DOHH2 (cell line): Measurements from ENCODE around the gene CENPVL1.

ENCODE experiments used
- H3F3A ChIP-seq: fragments of 200-600 bp; sonication (generic), shearing (Covaris generic); 2 replicates; pipeline ENCODE4 v1.6.0; 2016; ENCODE audit warnings: antibody characterized with exemption, mild to moderate bottlenecking; ENCODE audit not compliant: control insufficient read depth, insufficient read depth
- H3K27ac ChIP-seq: fragments of 200-600 bp; sonication (generic); 2 replicates; pipeline ENCODE4 v1.5.1; 2014; ENCODE audit warnings: low read depth, mild to moderate bottlenecking, low read length, moderate library complexity
- H3K27me3 ChIP-seq: fragments of 200-600 bp; sonication (generic); 2 replicates; pipeline ENCODE4 v1.6.1; 2014; ENCODE audit warnings: mild to moderate bottlenecking, low read length, mixed read lengths; ENCODE audit not compliant: control insufficient read depth
- H3K36me3 ChIP-seq: fragments of 200-600 bp; sonication (generic); 2 replicates; pipeline ENCODE4 v1.6.1; 2014; ENCODE audit warnings: mild to moderate bottlenecking, low read length, moderate library complexity, mixed read lengths; ENCODE audit not compliant: control insufficient read depth
- H3K4me1 ChIP-seq: fragments of 200-600 bp; sonication (generic); 2 replicates; pipeline ENCODE4 v1.6.1; 2014; ENCODE audit warnings: mild to moderate bottlenecking, low read length, mixed read lengths; ENCODE audit not compliant: control insufficient read depth
- H3K4me2 ChIP-seq: fragments of 200-600 bp; sonication (generic); 2 replicates; pipeline ENCODE4 v1.6.0; 2014; ENCODE audit warnings: mild to moderate bottlenecking, low read length, moderate library complexity
- H3K4me3 ChIP-seq: fragments of 200-600 bp; sonication (generic); 2 replicates; pipeline ENCODE4 v1.5.1; 2014; ENCODE audit warnings: mild to moderate bottlenecking, low read length, mixed read lengths
- H3K79me2 ChIP-seq: fragments of 200-600 bp; sonication (generic); 2 replicates; pipeline ENCODE4 v1.6.1; 2014; ENCODE audit warnings: mild to moderate bottlenecking, low read length, mixed read lengths; ENCODE audit not compliant: control insufficient read depth
- H3K9me2 ChIP-seq: fragments of 200-600 bp; sonication (generic); replicated peaks from 2 replicates; pipeline ENCODE4 v1.6.1; 2014; ENCODE audit warnings: mild to moderate bottlenecking, low read length, mixed read lengths; ENCODE audit not compliant: control insufficient read depth
- H3K9me3 ChIP-seq: fragments of 200-600 bp; sonication (generic); 2 replicates; pipeline ENCODE4 v1.6.1; 2014; ENCODE audit warnings: antibody characterized with exemption, low read length, mixed read lengths; ENCODE audit not compliant: control insufficient read depth, insufficient read depth
- H4K20me1 ChIP-seq: fragments of 200-600 bp; sonication (generic); 2 replicates; pipeline ENCODE4 v1.6.0; 2014; ENCODE audit warnings: low read depth, mild to moderate bottlenecking, antibody characterized with exemption, low read length, moderate library complexity; ENCODE audit not compliant: control insufficient read depth, insufficient read depth
- EZH2phosphoT487 ChIP-seq: fragments of 200-600 bp; sonication (generic); IDR thresholded peaks from 2 replicates; pipeline ENCODE4 v1.6.1; 2017; ENCODE audit warnings: borderline replicate concordance, mild to moderate bottlenecking, antibody characterized with exemption, low read length, moderate library complexity, mixed read lengths
- TF ChIP-seq, protein P1 (sequence below): fragments of 200-600 bp; sonication (generic); IDR thresholded peaks from one replicate; pipeline ENCODE4 v1.5.1; 2014; ENCODE audit warnings: antibody characterized with exemption, mild to moderate bottlenecking, low read depth, low read length; ENCODE audit not compliant: poor library complexity, severe bottlenecking

Gene CENPVL1

DNA sequence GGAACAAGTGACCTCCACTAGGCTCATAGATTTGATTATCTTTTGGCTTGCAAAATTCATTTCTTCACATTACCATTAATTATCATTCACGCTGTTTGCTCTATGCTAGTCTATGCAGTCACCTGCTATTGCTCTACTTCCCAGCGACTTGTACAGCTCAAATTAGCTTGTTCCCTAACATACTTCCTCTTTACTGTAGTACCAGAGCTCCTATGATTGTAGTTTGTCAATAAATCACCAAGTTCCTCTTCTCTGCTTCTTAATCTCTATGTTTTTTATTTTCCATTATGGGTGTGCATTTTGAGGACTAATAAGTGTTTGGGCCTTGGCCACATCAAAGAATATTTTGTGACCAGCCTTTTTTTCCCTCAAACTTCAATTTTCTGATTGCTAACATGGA is 26.8 kb downstream of the CENPVL1 start:
- Histone ChIP-seq H3K36me3 (no peaks in the 10 kb centered on the region), H3K4me1 (no peaks in the 10 kb centered on the region), H3K4me2 (no peak overlapping the region), H3K9me2 (no peaks in the 10 kb centered on the region), H3K27me3 (no peaks in the 10 kb centered on the region), H4K20me1 (no peaks in the 10 kb centered on the region), H3K79me2 (no peaks in the 10 kb centered on the region), H3K9me3 (no peaks in the 10 kb centered on the region; the same call in 1 of the 2 replicates), H3K27ac (no peak overlapping the region), H3K4me3 (no peak overlapping the region), H3F3A (no peaks in the 10 kb centered on the region)
- no peak for TF ChIP-seq EZH2phosphoT487
- TF ChIP-seq, protein P1, sequence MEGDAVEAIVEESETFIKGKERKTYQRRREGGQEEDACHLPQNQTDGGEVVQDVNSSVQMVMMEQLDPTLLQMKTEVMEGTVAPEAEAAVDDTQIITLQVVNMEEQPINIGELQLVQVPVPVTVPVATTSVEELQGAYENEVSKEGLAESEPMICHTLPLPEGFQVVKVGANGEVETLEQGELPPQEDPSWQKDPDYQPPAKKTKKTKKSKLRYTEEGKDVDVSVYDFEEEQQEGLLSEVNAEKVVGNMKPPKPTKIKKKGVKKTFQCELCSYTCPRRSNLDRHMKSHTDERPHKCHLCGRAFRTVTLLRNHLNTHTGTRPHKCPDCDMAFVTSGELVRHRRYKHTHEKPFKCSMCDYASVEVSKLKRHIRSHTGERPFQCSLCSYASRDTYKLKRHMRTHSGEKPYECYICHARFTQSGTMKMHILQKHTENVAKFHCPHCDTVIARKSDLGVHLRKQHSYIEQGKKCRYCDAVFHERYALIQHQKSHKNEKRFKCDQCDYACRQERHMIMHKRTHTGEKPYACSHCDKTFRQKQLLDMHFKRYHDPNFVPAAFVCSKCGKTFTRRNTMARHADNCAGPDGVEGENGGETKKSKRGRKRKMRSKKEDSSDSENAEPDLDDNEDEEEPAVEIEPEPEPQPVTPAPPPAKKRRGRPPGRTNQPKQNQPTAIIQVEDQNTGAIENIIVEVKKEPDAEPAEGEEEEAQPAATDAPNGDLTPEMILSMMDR, result no peak

DNA sequence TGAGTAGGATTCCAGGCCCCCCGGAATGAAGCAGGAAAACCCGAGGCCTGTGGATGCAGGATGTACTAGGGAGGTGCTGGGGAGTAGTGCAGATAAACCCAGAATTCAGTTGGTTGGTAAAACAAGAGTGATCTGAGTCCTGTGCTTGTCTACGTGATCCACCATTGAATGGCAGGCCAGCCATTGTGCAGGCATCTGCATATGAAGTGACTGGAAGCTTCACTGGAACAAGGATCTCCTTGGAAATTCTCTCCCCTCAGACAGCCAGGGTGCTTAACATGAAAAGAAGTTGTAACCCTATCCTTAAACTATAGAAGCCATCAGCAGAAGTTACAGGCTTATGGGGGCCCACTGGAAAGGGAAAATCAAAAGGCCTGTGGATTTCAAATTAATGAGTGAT is 32.3 kb downstream of the CENPVL1 start:
- Histone ChIP-seq H3K9me3 (no peaks in the 10 kb centered on the region; the same call in 1 of the 2 replicates), H3K9me2 (no peaks in the 10 kb centered on the region), H3K79me2 (peaks cover 3% of the 10 kb centered on the region; the same call in 1 of the 2 replicates), H3K4me2 (peak overlapping the region; percentile 59), H3K36me3 (no peaks in the 10 kb centered on the region; the same call in 1 of the 2 replicates), H3K4me1 (no peaks in the 10 kb centered on the region; the same call in 1 of the 2 replicates), H3K27ac (no peak overlapping the region), H3K27me3 (no peaks in the 10 kb centered on the region), H4K20me1 (no peaks in the 10 kb centered on the region), H3K4me3 (peak overlapping the region; percentile 73), H3F3A (no peaks in the 10 kb centered on the region)
- TF ChIP-seq, protein P1, result no peak
- no peak for TF ChIP-seq EZH2phosphoT487

DNA sequence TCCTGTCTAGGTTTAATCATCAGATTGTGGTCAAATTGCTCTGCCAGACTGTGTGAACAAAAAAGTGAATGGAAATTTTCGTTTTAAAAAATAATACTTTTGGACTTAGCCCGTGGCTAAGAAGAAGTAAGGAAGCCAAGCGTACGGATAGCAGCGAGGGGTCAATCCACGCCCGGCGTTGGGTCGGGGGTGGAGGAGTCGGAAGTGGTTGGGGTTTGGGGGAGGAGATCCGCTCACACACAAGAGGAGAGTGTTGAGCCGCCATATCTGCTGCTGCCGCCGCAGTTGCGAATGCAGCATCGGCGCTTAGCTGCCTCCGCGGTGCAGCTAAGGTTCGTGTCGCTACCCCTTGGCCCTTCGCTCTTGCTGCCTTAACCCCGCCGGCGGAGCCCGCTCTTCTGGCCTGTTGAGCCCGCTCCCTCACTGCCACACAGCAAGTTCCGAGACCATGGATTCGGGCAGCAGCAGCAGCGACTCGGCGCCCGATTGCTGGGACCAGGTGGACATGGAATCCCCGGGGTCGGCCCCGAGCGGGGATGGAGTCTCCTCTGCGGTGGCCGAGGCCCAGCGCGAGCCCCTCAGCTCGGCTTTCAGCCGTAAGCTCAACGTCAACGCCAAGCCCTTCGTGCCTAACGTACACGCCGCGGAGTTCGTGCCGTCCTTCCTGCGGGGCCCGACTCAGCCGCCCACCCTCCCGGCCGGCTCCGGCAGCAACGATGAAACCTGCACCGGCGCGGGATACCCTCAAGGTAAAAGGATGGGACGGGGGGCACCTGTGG is 33.1 kb downstream of the CENPVL1 start, which contains the start of gene GSPT2:
Gene GSPT2, plus strand, starts transcription at position 264 of the 779 bp plus-strand sequence. Its CDS starts 185 bp downstream, at position 449.
- Histone ChIP-seq H3K27me3 (no peaks in the 10 kb centered on the region), H3K4me1 (no peaks in the 10 kb centered on the region; the same call in 1 of the 2 replicates), H3F3A (no peaks in the 10 kb centered on the region), H4K20me1 (no peaks in the 10 kb centered on the region), H3K36me3 (no peaks in the 10 kb centered on the region; the same call in 1 of the 2 replicates), H3K27ac (no peak within 1 kb of the TSS), H3K79me2 (peaks cover 3% of the 10 kb centered on the region; the same call in 1 of the 2 replicates), H3K9me2 (no peaks in the 10 kb centered on the region), H3K4me3 (peak within 1 kb of the TSS; percentile 73), H3K9me3 (no peaks in the 10 kb centered on the region), H3K4me2 (peak within 1 kb of the TSS; percentile 59)
- TF ChIP-seq, protein P1, result no peak
- no peak for TF ChIP-seq EZH2phosphoT487
